H9 (cell line): Measurements from ENCODE around the gene LRTM2. TPM values are rescaled to one million over a fixed set of nuclear protein-coding genes. Genes with fewer than 3 reads are reported as not detected.
A peak's percentile ranks its signal among the peaks of the same experiment; 100 is the strongest.

Experiments
- DNase-seq: peaks from one replicate; pipeline ENCODE4 v3.0.0-alpha.2; 2017
- H2AFZ ChIP-seq: one replicate; pipeline ENCODE4 v1.6.1; 2013; ENCODE audit warnings: mild to moderate bottlenecking, low read length, control low read depth, moderate library complexity
- H2AK5ac ChIP-seq: 2 replicates; pipeline ENCODE4 v1.6.1; 2013; ENCODE audit warnings: low read length, control low read depth, mixed read lengths; ENCODE audit not compliant: insufficient read length
- H2BK120ac ChIP-seq: one replicate; pipeline ENCODE4 v1.6.1; 2013; ENCODE audit warnings: low read depth, mild to moderate bottlenecking, low read length, control low read depth, inconsistent platforms; ENCODE audit not compliant: poor library complexity, severe bottlenecking
- H2BK12ac ChIP-seq: 2 replicates; pipeline ENCODE4 v1.6.1; 2013; ENCODE audit warnings: low read length, control low read depth, mixed read lengths, low read depth; ENCODE audit not compliant: insufficient read length
- H2BK15ac ChIP-seq: 2 replicates; pipeline ENCODE4 v1.6.1; 2013; ENCODE audit warnings: low read depth, low read length, control low read depth
- H2BK20ac ChIP-seq: one replicate; pipeline ENCODE4 v1.6.1; 2013; ENCODE audit warnings: low read depth, mild to moderate bottlenecking, low read length, control low read depth, inconsistent platforms; ENCODE audit not compliant: poor library complexity, severe bottlenecking
- H2BK5ac ChIP-seq: 2 replicates; pipeline ENCODE4 v1.6.1; 2013; ENCODE audit warnings: low read length, control low read depth, mixed read lengths; ENCODE audit not compliant: insufficient read length
- H3K14ac ChIP-seq: 2 replicates; pipeline ENCODE4 v1.6.1; 2013; ENCODE audit warnings: low read length, control low read depth; ENCODE audit not compliant: insufficient read depth
- H3K18ac ChIP-seq: 2 replicates; pipeline ENCODE4 v1.6.1; 2013; ENCODE audit warnings: low read depth, mild to moderate bottlenecking, mixed read lengths, low read length, control low read depth; ENCODE audit not compliant: insufficient read length
- H3K23ac ChIP-seq: 2 replicates; pipeline ENCODE4 v1.6.1; 2013; ENCODE audit warnings: low read length, control low read depth, mixed read lengths, low read depth; ENCODE audit not compliant: insufficient read length
- H3K23me2 ChIP-seq: 2 replicates; pipeline ENCODE4 v1.6.1; 2013; ENCODE audit warnings: low read depth, mild to moderate bottlenecking, mixed read lengths, low read length, control low read depth; ENCODE audit not compliant: insufficient read length, poor library complexity, severe bottlenecking
- H3K27ac ChIP-seq: 2 replicates; pipeline ENCODE4 v1.5.1; 2013; ENCODE audit warnings: low read length, control low read depth, mixed read lengths, low read depth; ENCODE audit not compliant: insufficient read length
- H3K27me3 ChIP-seq: 2 replicates; pipeline ENCODE4 v1.6.1; 2013; ENCODE audit warnings: low read length, control low read depth, inconsistent platforms; ENCODE audit not compliant: insufficient read depth
- H3K4ac ChIP-seq: 2 replicates; pipeline ENCODE4 v1.6.1; 2013; ENCODE audit warnings: low read depth, mild to moderate bottlenecking, control low read depth, inconsistent platforms, low read length, moderate library complexity
- H3K4me1 ChIP-seq: 2 replicates; pipeline ENCODE4 v1.6.1; 2013; ENCODE audit warnings: low read length, control low read depth, inconsistent platforms; ENCODE audit not compliant: insufficient read depth
- H3K4me2 ChIP-seq: 2 replicates; pipeline ENCODE4 v1.6.1; 2013; ENCODE audit warnings: low read length, control low read depth, mixed read lengths; ENCODE audit not compliant: insufficient read length, insufficient read depth
- H3K56ac ChIP-seq: 2 replicates; pipeline ENCODE4 v1.6.1; 2013; ENCODE audit warnings: low read depth, mild to moderate bottlenecking, mixed read lengths, low read length, control low read depth; ENCODE audit not compliant: insufficient read length
- H3K79me1 ChIP-seq: 2 replicates; pipeline ENCODE4 v1.6.1; 2013; ENCODE audit warnings: low read depth, mild to moderate bottlenecking, moderate library complexity, low read length, control low read depth, inconsistent platforms; ENCODE audit not compliant: insufficient read depth, poor library complexity, severe bottlenecking
- H3K79me2 ChIP-seq: 2 replicates; pipeline ENCODE4 v1.6.1; 2013; ENCODE audit warnings: low read length, control low read depth, inconsistent platforms; ENCODE audit not compliant: insufficient read depth
- H3K9ac ChIP-seq: 2 replicates; pipeline ENCODE4 v1.6.1; 2013; ENCODE audit warnings: low read length, control low read depth, mixed read lengths; ENCODE audit not compliant: insufficient read length; ENCODE audit errors: extremely low read depth
- H3K9me3 ChIP-seq: one replicate; pipeline ENCODE4 v1.6.1; 2013; ENCODE audit warnings: low read depth, low read length, inconsistent platforms; ENCODE audit not compliant: control insufficient read depth
- H3T11ph ChIP-seq: one replicate; pipeline ENCODE4 v1.6.1; 2013; ENCODE audit warnings: mild to moderate bottlenecking, low read length, control low read depth, inconsistent platforms
- H4K20me1 ChIP-seq: one replicate; pipeline ENCODE4 v1.6.1; 2013; ENCODE audit not compliant: control insufficient read depth, insufficient read length, insufficient read depth
- H4K5ac ChIP-seq: 2 replicates; pipeline ENCODE4 v1.6.1; 2013; ENCODE audit warnings: low read depth, mild to moderate bottlenecking, mixed read lengths, low read length, control low read depth; ENCODE audit not compliant: insufficient read length
- H4K8ac ChIP-seq: replicated peaks from 2 replicates; pipeline ENCODE4 v1.6.1; 2013; ENCODE audit warnings: low read length, control low read depth, mixed read lengths, low read depth; ENCODE audit not compliant: insufficient read length
- H4K91ac ChIP-seq: 2 replicates; pipeline ENCODE4 v1.6.1; 2013; ENCODE audit warnings: low read depth, mild to moderate bottlenecking, moderate library complexity, mixed read lengths, low read length, control low read depth; ENCODE audit not compliant: insufficient read length
- H3K27ac Mint-ChIP-seq, 3 experiments: 2 replicates in 2 of 3; 3 replicates in 1 of 3; pipeline ENCODE4 v1.8.0; 2020 to 2021; ENCODE audit warnings: mixed read lengths in 3 of 3, mild to moderate bottlenecking in 1 of 3, moderate library complexity in 1 of 3
- H3K27me3 Mint-ChIP-seq: 2 replicates; pipeline ENCODE4 v1.8.0; 2021; ENCODE audit warnings: low read depth, mild to moderate bottlenecking, moderate library complexity, mixed read lengths
- H3K36me3 Mint-ChIP-seq, 3 experiments: 2 replicates in 2 of 3; 3 replicates in 1 of 3; pipeline ENCODE4 v1.8.0; 2020 to 2021; ENCODE audit warnings: low read depth in 3 of 3, mixed read lengths in 3 of 3; ENCODE audit not compliant: insufficient read depth in 1 of 3
- H3K4me1 Mint-ChIP-seq, 2 experiments: 2 replicates each; pipeline ENCODE4 v1.8.0; 2020; ENCODE audit warnings: mixed read lengths in 2 of 2
- H3K4me3 Mint-ChIP-seq, 2 experiments: 2 replicates in 1 of 2; 3 replicates in 1 of 2; pipeline ENCODE4 v1.8.0; 2020 to 2021; ENCODE audit warnings: mild to moderate bottlenecking in 2 of 2, mixed read lengths in 2 of 2, moderate library complexity in 1 of 2
- H3K9me3 Mint-ChIP-seq, 2 experiments: 2 replicates in 1 of 2; 3 replicates in 1 of 2; pipeline ENCODE4 v1.8.0; 2020; ENCODE audit warnings: mild to moderate bottlenecking in 2 of 2, mixed read lengths in 2 of 2, moderate library complexity in 1 of 2
- WGBS: extraction: QIAGEN DNeasy Blood & Tissue Kit; methylation state at CpG from one replicate; pipeline ENCODE4 v1.1.7; 2013; ENCODE audit warnings: missing lambda C conversion rate, low lambda C conversion rate, mixed read lengths; ENCODE audit not compliant: insufficient read length; ENCODE audit errors: extremely low coverage; 5-methylcytosine and 5-hydroxymethylcytosine counted together
- total RNA-seq: library from RNA; stranded (reverse); gene quantifications from 2 replicates; pipeline ENCODE4 v1.2.1, GENCODE V29; 2021
- TF ChIP-seq, protein P1 (sequence below): fragments of 200-600 bp; sonication (generic); conservative IDR thresholded peaks from 3 replicates; pipeline ENCODE4 v1.8.0; 2021; ENCODE audit warnings: antibody characterized with exemption, mild to moderate bottlenecking

Gene LRTM2
- total RNA-seq, 1 experiment from 2014 or later = not detected

DNA sequence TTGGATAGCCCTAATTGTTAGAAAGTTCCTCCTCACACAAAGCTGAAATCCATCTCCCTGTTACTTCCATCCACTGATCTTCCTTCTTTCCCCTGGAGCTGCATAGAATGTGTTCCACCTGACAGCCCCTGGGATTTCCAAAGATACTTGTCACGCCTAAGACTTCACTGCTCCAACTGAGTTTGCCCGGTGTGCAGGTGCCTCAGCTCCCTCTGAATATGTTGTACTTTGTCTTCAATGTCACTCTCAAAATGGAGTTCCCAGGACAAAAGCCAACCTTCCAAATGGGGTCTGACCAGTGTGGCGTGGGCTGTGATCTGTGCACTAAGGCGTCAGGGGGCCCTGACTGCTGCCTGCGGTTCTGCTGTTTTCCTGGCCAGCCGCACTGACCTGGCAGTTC lies 55.2 kb downstream of the LRTM2 start:
- Histone ChIP-seq H2BK12ac (no peak overlapping the region), H3K56ac (no peak overlapping the region), H2BK15ac (no peak overlapping the region), H3K9ac (no peak overlapping the region), H4K20me1 (peaks cover 3% of the 10 kb centered on the region), H4K5ac (no peak overlapping the region), H3K27ac (no peak overlapping the region), H2AK5ac (no peak overlapping the region), H3K4me2 (no peak overlapping the region), H3K4me1 (no peaks in the 10 kb centered on the region), H2AFZ (no peak overlapping the region), H3K23ac (no peak overlapping the region), H2BK120ac (no peak overlapping the region), H4K8ac (no peak overlapping the region), H3K27me3 (no peaks in the 10 kb centered on the region), H3K23me2 (no peaks in the 10 kb centered on the region), H2BK20ac (no peak overlapping the region), H3K18ac (no peak overlapping the region), H3K79me1 (no peaks in the 10 kb centered on the region), H4K91ac (no peak overlapping the region), H3K4ac (no peak overlapping the region), H3T11ph (no peak overlapping the region), H2BK5ac (no peak overlapping the region), H3K79me2 (no peaks in the 10 kb centered on the region), H3K9me3 (no peaks in the 10 kb centered on the region), H3K14ac (no peak overlapping the region)
- peaks cover 4% of the 10 kb centered on the region for H3K27me3 Mint-ChIP-seq
- TF ChIP-seq, protein P1, sequence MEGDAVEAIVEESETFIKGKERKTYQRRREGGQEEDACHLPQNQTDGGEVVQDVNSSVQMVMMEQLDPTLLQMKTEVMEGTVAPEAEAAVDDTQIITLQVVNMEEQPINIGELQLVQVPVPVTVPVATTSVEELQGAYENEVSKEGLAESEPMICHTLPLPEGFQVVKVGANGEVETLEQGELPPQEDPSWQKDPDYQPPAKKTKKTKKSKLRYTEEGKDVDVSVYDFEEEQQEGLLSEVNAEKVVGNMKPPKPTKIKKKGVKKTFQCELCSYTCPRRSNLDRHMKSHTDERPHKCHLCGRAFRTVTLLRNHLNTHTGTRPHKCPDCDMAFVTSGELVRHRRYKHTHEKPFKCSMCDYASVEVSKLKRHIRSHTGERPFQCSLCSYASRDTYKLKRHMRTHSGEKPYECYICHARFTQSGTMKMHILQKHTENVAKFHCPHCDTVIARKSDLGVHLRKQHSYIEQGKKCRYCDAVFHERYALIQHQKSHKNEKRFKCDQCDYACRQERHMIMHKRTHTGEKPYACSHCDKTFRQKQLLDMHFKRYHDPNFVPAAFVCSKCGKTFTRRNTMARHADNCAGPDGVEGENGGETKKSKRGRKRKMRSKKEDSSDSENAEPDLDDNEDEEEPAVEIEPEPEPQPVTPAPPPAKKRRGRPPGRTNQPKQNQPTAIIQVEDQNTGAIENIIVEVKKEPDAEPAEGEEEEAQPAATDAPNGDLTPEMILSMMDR = no peak
- H3K27ac Mint-ChIP-seq = no peak overlapping the region
- peaks cover 1 to 7% of the 10 kb centered on the region in 2 experiments; a peak in 3 of 4 replicates for H3K4me1 Mint-ChIP-seq
- peaks cover 6 to 7% of the 10 kb centered on the region in 2 experiments; a peak in 3 of 5 replicates for H3K9me3 Mint-ChIP-seq
- WGBS = no CpG with 5 or more reads among the region's 6 CpGs
- DNase-seq = peak; percentile 18
- H3K4me3 Mint-ChIP-seq = no peak overlapping the region
- no peaks in the 10 kb centered on the region; a peak in 2 of 7 replicates for H3K36me3 Mint-ChIP-seq
